NCI-H774 (cell line): ENCODE measurements around the gene GPR4.

Experiments
- DNase-seq: peaks from one replicate; lab custom pipeline; 2025; lab: John Stamatoyannopoulos, UW

Gene GPR4

GRCh38 chr19:45589768-45590167 is 12.2 kb downstream of the GPR4 start:
- DNase-seq, result no peak

GRCh38 chr19:45587873-45588272 is 14.1 kb downstream of the GPR4 start:
- DNase-seq, result no peak

- DNase-seq, result no peak
These were observed 16.8 kb downstream of the GPR4 start for GRCh38 chr19:45585158-45585577.

GRCh38 chr19:45584332-45585157 is 17.5 kb downstream of the GPR4 start, which contains the start of gene OPA3:
OPA3 (minus strand) TSS chr19:45584802; CDS start chr19:45584764, 38 bp downstream.
- peak; percentile 99 for DNase-seq

- DNase-seq, result no peak
These were observed 20.4 kb downstream of the GPR4 start for GRCh38 chr19:45581576-45581975.

GRCh38 chr19:45578861-45579260 is 23.2 kb downstream of the GPR4 start:
- DNase-seq, result no peak

GRCh38 chr19:45577111-45577905 is 24.7 kb downstream of the GPR4 start:
- DNase-seq, result no peak

- no peak for DNase-seq
These were observed 25.3 kb downstream of the GPR4 start for GRCh38 chr19:45576682-45577081.

- DNase-seq, result no peak
These were observed 26.8 kb downstream of the GPR4 start for GRCh38 chr19:45575216-45575615.

GRCh38 chr19:45574526-45574925 is 27.5 kb downstream of the GPR4 start:
- DNase-seq, result no peak

GRCh38 chr19:45571457-45572220 is 30.4 kb downstream of the GPR4 start:
- no peak for DNase-seq

- no peak for DNase-seq
These were observed 32.2 kb downstream of the GPR4 start for GRCh38 chr19:45569619-45570421.

- no peak for DNase-seq
These were observed 33.3 kb downstream of the GPR4 start for GRCh38 chr19:45568732-45569131.

GRCh38 chr19:45567609-45568008 is 34.4 kb downstream of the GPR4 start:
- DNase-seq, result no peak

GRCh38 chr19:45564131-45564780 is 37.8 kb downstream of the GPR4 start:
- no peak for DNase-seq

GRCh38 chr19:45560686-45561085 is 41.3 kb downstream of the GPR4 start:
- no peak for DNase-seq

- DNase-seq, result no peak
These were observed 42.0 kb downstream of the GPR4 start for GRCh38 chr19:45560038-45560437.

GRCh38 chr19:45558399-45558878 is 43.6 kb downstream of the GPR4 start:
- DNase-seq, result no peak

- no peak for DNase-seq
These were observed 45.2 kb downstream of the GPR4 start for GRCh38 chr19:45556835-45557234.

GRCh38 chr19:45554481-45554880 is 47.5 kb downstream of the GPR4 start:
- no peak for DNase-seq

GRCh38 chr19:45553464-45553863 is 48.5 kb downstream of the GPR4 start:
- no peak for DNase-seq
